IPS-11a (cell line): Measurements from ENCODE around the gene MAP3K15.
"Not testable (repeated sequence)": the region's sequence is repeated elsewhere in the genome, so short reads cannot be mapped to it uniquely, and the experiment has no call there.

Source experiments
- H3K4me3 ChIP-seq: one replicate; pipeline ENCODE4 v1.5.1; 2013; ENCODE audit warnings: low read depth, low read length, control low read depth

MAP3K15 gene

GRCh38 chrX:19422661-19423060 lies 92.6 kb downstream of the MAP3K15 start:
- H3K4me3 ChIP-seq = not testable (repeated sequence)

DNA sequence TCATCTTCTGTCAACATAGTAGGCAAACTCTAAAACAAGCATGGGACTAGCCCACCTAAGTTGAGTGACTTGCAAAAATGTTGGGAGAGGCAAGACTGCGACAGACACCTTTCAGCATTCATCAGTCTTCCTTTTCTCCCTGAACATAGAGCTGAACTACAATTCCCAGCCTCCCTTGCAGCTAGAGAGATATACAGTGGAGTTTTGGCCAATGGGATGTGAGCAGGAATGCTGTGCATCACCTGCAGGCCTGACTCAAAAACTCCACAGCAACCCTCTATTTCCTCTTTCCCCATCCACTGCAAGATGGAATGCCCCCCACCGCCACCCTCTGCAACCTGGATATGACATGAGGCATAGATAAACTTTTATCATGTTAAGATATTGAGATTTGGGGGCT lies 105.0 kb downstream of the MAP3K15 start:
- no peak overlapping the region for H3K4me3 ChIP-seq

- no peak overlapping the region for H3K4me3 ChIP-seq
Measured at GRCh38 chrX:19403696-19404095, 111.6 kb downstream of the MAP3K15 start.

GRCh38 chrX:19392703-19393102 lies 122.6 kb downstream of the MAP3K15 start:
- H3K4me3 ChIP-seq = no peak overlapping the region

DNA sequence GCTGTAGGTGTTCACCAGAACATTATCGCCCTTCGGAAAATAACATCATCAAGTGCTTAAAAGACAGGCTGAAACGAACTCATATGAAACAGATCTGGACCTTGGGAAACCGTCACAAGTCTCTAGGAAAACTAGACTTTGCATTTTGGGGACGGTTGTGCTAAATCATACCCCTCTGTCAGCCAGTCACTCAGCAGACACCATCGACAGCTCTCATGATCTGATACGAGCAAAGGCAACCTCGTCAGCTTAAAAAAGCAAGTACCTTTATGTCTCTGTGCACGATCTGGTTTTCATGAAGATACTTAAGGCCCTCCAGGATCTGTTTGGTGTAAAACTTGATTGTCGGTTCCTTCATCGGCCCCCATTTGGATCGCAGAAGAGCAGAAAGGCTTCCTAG lies 123.2 kb downstream of the MAP3K15 start:
- no peak overlapping the region for H3K4me3 ChIP-seq

GRCh38 chrX:19389227-19389845 lies 126.0 kb downstream of the MAP3K15 start:
- no peak overlapping the region for H3K4me3 ChIP-seq

- no peak overlapping the region for H3K4me3 ChIP-seq
Measured at GRCh38 chrX:19388741-19389140, 126.6 kb downstream of the MAP3K15 start.

- H3K4me3 ChIP-seq = no peak overlapping the region
Measured at GRCh38 chrX:19388064-19388679, 127.1 kb downstream of the MAP3K15 start.

GRCh38 chrX:19386679-19387078 lies 128.6 kb downstream of the MAP3K15 start:
- H3K4me3 ChIP-seq = no peak overlapping the region

DNA sequence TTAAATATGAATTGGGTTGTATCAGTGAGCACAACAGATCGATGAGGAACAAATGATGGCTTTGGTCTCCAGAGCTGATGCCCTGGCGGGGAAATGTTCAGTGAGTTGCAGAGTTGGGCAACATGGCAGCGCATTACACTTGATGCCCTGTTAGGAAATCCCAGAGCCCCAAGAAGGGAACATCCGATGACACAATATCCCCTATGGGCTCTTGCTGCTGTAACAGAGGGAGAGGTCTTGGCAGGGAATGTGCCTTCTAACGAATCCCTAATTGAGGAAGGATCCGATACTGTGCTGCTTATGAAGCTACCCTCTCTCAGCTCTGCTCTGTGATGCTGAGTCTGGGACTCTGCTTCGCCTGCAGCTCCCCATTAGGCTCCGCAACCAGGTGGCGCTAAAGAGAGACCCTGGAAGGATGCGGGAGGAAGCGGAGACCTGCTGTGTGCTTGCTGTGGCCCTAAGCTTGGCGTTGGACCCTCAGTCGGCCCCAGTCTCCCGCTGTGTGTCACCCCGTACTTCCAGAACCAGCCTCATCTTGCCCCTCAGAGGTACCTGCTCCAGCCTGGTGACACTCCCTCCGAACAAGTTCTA lies 132.7 kb downstream of the MAP3K15 start:
- H3K4me3 ChIP-seq = no peak overlapping the region

DNA sequence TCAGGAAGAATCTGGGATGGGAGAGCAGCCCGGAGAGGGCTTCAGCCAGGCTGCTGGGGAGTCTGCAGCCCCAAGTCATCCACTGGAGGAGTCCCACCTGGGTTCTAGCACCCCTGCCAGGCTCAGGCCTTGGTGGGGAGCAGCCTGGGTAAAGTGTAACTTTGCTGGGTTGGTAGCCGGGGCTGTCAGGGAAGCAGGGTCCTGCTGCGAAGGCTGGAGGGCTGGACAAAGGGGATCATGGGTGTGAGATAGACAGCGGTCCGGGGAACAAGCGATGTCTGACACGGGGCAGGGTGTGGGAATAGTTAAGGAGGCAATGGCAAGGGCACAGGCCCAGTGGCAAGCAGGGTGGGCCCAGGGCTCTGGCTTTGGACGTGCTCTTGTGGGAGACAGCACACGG lies 134.0 kb downstream of the MAP3K15 start:
- H3K4me3 ChIP-seq = no peak overlapping the region

GRCh38 chrX:19377799-19378198 lies 137.5 kb downstream of the MAP3K15 start:
- H3K4me3 ChIP-seq = no peak overlapping the region

DNA sequence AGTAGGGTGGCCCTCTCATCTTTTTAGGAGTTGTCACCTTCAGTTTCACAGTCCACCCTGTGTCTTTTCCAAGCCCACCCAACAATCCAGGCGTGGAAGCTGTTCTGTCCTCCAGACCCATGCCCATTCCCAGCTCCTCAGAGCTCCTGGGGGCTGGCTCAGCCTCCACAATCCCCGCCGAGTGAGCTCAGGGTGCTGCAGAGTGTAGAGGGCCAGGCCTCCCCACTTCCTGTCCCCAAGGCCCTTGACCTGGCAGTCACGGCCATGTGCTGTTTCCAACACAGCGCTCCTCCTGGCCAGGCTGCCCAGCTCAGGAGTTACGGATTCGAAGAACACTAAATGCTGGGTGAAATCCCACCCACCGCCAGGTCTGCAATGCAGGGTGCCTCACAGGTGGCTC lies 139.8 kb downstream of the MAP3K15 start:
- no peak overlapping the region for H3K4me3 ChIP-seq

DNA sequence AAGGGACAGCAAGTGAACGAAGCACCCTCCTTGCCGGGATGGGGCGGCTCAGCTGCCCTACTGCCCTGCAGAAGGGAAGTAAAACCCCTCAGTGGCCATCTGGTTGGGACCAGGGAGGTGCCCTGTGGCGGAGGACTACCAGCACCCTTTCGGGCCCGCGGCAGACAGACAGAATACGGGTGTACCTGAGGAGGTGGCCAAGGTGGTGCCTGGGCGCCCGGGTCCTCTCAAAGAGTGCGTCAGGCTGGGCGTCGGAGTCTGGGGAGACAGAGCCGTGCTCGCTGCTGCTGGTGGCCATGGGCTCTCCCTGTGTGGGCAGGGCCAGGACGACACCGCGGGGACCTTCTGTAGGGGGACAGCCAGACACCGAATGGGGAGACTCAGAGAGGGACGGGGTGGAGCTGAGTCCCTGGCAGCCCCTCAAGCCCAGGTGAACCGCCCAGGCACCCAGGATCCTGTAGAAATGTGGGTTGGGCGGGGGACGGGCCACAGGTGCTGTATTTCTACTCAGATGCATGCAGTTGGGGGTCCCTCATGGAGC lies 141.9 kb downstream of the MAP3K15 start:
- H3K4me3 ChIP-seq = peak overlapping the region; percentile 39

DNA sequence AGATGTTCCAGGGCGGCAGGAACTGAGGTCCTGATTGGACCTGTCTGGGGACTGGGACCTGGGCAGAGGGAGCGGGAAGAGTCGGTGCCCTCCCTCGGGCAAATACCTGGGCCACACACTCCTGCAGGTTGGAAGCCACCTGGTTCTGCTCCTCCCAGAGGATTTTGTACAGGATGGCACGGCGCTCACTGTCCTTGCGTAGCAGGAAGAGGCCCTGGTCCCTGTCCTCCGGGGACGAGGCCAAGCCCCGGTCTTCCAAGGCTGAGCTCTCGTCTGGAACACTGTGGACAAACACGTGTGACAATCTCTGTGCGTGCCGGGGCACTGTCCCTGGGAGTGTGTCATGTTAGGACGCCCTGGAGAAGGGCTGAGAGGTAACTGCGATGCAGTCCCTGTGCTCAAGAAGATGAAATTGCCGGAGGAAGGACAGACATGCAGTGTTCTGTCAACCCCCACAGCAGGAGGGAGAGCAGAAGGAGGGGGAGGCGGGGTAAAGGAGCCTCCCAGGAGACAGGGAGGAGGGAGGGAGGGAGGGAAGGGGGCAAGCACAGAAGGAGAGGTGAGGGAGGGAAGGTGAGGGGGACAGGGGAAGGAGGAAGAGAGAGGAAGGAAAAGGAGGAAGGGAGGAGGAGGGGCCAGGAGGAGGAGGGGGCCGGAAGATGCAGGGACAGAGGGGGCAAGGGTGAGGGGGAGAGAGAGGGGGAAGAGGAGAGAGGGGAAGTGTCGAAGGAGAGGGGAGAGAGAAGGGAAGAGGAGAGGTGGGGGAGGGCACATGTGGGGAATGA lies 142.6 kb downstream of the MAP3K15 start:
- H3K4me3 ChIP-seq = peak overlapping the region; percentile 39

- peak overlapping the region; percentile 35 for H3K4me3 ChIP-seq
Measured at GRCh38 chrX:19372170-19372546, 143.2 kb downstream of the MAP3K15 start.

GRCh38 chrX:19370061-19370460 lies 145.2 kb downstream of the MAP3K15 start:
- no peak overlapping the region for H3K4me3 ChIP-seq

DNA sequence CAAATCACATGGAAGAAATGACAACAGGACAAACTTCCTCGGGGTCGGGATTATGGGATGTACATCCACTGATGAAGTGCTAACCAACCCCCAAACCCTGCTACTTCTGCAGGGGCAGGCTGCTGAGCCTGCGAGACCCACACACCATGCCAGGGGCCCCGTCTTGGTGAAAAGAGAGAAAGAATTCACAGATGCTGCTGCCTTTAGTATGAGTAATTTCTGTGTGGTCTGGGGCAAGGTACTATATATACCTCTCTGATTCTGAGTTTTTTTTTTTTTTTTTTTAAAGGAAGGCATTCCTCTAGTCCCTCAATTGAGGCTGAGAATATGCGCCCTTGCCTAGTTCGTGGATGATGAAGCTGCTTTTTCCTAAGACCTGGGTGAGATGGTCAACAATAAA lies 146.7 kb downstream of the MAP3K15 start:
- no peak overlapping the region for H3K4me3 ChIP-seq

- no peak overlapping the region for H3K4me3 ChIP-seq
Measured at GRCh38 chrX:19361701-19362100, 153.6 kb downstream of the MAP3K15 start.

- no peak overlapping the region for H3K4me3 ChIP-seq
Measured at GRCh38 chrX:19360903-19361302, 154.4 kb downstream of the MAP3K15 start.

DNA sequence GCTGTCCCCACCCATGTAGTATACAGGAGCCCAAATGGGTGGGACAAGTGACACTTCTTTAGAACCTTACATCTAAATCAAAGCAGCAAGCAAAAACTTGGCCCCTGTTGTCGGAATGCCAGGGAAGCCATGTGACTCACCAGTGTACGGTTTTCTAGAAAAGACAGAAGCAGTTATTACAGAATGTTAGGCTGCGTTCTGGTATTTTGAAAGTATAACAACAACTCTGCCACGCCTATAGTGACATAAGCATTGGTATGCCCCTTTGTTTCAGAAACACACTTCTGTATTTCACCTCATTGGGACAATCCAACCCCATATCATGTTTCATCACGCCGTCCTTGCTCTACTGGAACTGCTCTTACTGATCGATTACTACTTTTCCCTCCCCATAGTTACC lies 156.8 kb downstream of the MAP3K15 start:
- no peak overlapping the region for H3K4me3 ChIP-seq

DNA sequence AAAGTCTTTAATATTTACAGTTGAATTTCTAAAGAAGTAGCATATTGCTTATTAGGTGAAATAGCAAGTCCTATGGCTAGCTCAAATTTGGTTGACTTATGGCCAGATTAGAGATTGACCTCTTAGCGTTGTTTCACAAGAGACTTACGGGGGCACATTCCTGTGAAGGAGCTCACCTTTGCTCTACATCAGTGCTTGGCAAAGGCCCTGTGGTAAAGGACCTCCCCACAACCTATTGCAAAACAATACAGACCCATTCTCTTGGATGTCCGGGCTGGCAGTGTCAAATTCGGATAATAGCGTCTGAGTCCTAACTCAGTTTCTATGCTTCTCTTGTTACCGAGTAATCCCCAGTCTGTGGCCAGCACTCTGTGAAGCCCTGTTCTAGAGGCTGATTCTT lies 160.7 kb downstream of the MAP3K15 start:
- no peak overlapping the region for H3K4me3 ChIP-seq
